ENCODE results near the gene ANKRD53.

ANKRD53 gene

GRCh38 chr2:70961648-70961994, 16.8 kb upstream of the ANKRD53 start:
- TF ChIP-seq CTCF (IDR thresholded peaks at IDR 0.05; ENCODE audit: low read depth, low read length, missing control alignments), result no peak
- no peak overlapping the region for H3K4me3 ChIP-seq (ENCODE audit: low read depth, low read length)
- no peak for DNase-seq (ENCODE audit: low read depth)
- in situ Hi-C loops (cut with HindIII; ENCODE audit: low sequenced_read_pairs), result no loop called here

- DNase-seq (ENCODE audit: low read depth), result no peak
- TF ChIP-seq CTCF (IDR thresholded peaks at IDR 0.05; ENCODE audit: low read depth, low read length, missing control alignments), result no peak
- in situ Hi-C loops (cut with HindIII; ENCODE audit: low sequenced_read_pairs), result no loop called here
- no peak overlapping the region for H3K4me3 ChIP-seq (ENCODE audit: low read depth, low read length)
Observed at GRCh38 chr2:70962211-70962884, 16.1 kb upstream of the ANKRD53 start.

- TF ChIP-seq CTCF (IDR thresholded peaks at IDR 0.05; ENCODE audit: low read depth, low read length, missing control alignments), result no peak
- no peak overlapping the region for H3K4me3 ChIP-seq (ENCODE audit: low read depth, low read length)
- no peak for DNase-seq (ENCODE audit: low read depth)
- in situ Hi-C loops (cut with HindIII; ENCODE audit: low sequenced_read_pairs), result no loop called here
Observed at GRCh38 chr2:70962885-70963878, 15.2 kb upstream of the ANKRD53 start.

GRCh38 chr2:70964133-70964532, 14.3 kb upstream of the ANKRD53 start:
- no peak for TF ChIP-seq CTCF (IDR thresholded peaks at IDR 0.05; ENCODE audit: low read depth, low read length, missing control alignments)
- in situ Hi-C loops (cut with HindIII; ENCODE audit: low sequenced_read_pairs), result no loop called here
- H3K4me3 ChIP-seq (ENCODE audit: low read depth, low read length), result no peak overlapping the region
- no peak for DNase-seq (ENCODE audit: low read depth)

- TF ChIP-seq CTCF (IDR thresholded peaks at IDR 0.05; ENCODE audit: low read depth, low read length, missing control alignments), result peak; percentile 72
- in situ Hi-C loops (cut with HindIII; ENCODE audit: low sequenced_read_pairs), result no loop called here
- DNase-seq (ENCODE audit: low read depth), result no peak
- peak overlapping the region; percentile 39 for H3K4me3 ChIP-seq (ENCODE audit: low read depth, low read length)
Observed at GRCh38 chr2:70964596-70965386, 13.6 kb upstream of the ANKRD53 start.

- in situ Hi-C loops (cut with HindIII; ENCODE audit: low sequenced_read_pairs), result no loop called here
- DNase-seq (ENCODE audit: low read depth), result no peak
- no peak for TF ChIP-seq CTCF (IDR thresholded peaks at IDR 0.05; ENCODE audit: low read depth, low read length, missing control alignments)
- H3K4me3 ChIP-seq (ENCODE audit: low read depth, low read length), result peak overlapping the region; percentile 39
Observed at GRCh38 chr2:70965506-70965905, 12.9 kb upstream of the ANKRD53 start.

Data from astrocyte of the cerebellum (primary cell).